ENCODE results near the gene MAGI2. TPM values are rescaled to one million over a fixed set of nuclear protein-coding genes. Genes with fewer than 3 reads are reported as not detected.

MAGI2 gene
- total RNA-seq, 1 donor from 2014 or later: 6.9 TPM

DNA sequence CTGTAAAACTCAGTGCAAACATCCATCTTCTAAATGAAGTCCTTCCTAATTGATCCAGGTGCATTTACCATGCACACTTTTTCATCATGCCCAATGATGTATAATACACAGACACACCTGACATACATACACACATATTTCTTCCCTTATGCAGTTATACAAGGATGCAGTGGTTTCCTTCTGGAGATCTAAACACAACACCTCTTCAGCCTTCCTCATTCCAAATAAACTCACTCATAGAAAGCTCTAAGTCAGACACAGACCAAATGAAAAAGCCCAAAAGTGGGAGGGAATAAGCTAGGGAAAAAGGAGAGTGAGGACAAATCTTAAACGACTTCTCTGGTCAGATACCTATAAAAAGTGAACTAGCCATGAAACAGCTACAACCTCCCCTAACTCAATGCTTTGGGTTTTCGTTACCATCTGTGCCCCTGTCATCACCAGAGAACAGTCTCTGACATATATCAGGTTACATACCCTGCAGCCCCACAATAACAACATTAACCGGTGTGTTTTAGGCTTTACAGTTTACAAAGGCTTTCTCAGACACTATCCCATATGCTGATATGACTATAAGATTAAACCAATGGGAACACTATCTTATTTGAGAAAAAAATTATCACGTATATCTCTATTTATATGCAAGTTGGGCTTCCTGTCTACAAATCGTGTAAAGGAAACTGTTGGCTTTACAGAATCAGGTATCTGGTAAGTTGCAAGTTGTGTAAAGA is 979.7 kb downstream of the MAGI2 start:
- DNase-seq: no peak

DNA sequence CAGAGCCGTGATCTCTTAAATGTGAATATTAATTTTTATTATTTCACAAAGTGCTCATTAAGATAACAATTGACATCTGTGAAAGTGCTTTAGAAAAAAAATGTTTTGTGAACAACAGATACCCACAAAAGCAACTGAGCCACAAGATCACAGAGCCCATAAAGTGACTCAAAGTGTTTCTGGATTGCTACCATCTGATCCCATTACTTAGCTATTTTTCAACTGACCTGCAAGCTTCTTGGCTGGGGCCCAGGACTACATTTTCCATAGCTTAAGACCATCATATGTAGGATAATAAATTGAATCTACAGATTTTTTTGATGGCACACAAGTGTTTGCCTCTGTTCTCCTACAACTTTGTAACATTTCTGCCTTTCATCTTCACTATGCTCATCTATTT is 980.4 kb downstream of the MAGI2 start:
- DNase-seq: no peak

DNA sequence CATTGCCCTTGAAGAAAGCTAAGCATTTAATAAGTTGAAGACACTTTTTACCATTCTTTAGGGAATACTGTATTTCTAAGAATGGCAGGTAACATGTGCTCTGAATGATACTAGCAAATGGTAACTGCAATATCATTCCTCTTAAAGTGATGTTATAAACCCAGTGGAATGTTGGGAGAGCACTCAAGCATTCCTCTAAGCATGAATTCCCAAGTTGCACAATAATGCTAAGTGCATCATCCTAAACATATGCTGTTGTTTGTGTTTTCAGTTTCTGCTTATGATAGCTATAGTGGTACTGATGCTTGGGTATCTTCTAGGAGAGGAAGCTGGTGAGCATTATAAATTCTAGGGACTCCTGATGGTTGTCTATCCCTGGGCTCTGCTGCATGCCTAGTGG is 980.9 kb downstream of the MAGI2 start:
- DNase-seq: no peak

DNA sequence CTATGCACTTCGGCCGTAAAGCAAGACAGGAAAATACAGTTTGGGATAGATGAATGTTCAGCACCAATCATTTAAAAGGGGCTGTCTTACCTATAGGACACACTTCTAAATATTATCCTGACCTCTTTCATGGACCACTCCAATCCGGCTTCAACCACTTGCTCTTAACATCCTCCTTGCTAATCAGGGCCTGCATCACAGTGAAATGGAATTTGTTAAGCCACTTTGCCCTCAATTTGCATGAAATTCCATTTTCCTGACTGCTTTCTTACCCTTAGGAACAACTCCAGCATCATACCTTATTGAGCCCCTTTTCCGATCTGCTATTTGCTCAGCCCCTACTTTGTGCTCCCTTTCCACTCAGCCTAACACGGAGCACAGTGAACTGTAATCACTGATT is 987.6 kb downstream of the MAGI2 start:
- DNase-seq: no peak

DNA sequence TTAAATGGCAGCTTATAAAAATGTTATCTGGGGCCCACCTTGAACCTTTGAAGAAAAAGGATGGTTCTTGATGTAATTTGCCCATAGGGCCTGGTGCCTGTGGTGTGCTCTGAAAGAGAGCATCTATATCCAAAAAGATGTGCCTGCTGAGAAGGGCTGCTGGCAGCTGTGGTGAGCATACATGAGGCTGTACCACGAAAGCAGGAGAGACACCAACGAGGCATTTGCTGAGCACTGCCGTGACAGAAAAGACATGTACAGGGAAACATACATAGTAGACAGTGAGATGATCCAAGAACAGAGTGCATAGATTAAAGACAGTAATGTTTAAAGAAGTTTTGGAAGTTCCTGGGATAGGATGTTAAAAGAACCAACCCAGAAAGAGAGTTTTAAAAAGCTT is 990.4 kb downstream of the MAGI2 start:
- no peak for DNase-seq

DNA sequence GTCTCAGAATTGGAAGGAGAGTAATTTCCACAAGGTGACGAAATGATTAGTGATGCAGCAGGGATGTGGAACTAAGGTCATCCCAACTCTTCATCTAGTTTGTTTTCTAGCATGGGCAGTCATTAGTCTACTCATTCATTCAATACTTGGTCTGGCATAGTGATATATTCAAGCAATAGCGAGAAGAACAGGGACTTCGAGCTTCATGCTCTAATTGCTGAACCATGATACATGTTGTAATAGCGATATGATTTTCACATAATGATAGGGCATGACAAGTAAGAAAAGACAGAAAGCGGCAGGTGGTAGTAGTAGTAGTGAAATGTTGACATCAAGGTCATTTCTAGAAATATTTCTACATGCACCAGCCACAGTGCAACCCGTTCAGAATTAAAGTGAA is 1002.8 kb downstream of the MAGI2 start:
- no peak for DNase-seq

DNA sequence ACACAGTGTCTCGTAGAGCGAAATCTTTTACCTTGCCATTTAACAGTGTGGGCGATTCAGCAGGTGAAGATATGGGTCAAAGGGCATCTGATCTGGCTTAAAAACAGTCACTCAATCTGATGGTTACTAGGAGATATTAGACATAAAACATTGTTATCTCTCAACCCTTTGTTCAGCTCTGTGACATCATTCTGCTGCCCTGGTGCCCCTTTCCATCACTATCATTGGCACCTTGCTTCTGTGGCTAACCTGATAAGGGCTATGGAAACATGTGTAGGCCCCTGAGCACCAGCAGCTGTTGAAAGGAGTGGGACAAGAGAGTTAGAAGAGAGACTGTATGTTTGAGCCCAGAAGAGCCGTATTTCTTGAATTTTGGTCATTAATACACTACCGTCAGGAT is 1004.6 kb downstream of the MAGI2 start:
- no peak for DNase-seq

DNA sequence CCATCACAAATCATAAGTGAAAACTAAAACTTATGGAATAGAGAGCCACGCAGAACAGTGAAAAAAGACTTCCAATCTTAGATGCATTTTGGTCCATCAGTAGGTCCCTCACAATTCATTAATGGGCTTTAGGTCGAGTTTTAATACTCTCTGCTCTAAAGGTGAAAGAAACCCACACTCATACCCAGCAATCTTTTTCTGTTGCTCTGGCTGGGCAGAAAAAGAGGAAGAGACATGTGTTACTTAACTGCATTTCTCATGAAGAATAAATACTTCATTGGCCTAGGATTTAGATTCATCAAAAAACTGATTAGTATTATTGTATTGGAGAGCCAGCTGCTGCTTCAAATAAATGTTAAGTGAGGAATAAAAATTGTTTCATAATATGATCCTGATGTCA is 1009.2 kb downstream of the MAGI2 start:
- no peak for DNase-seq

DNA sequence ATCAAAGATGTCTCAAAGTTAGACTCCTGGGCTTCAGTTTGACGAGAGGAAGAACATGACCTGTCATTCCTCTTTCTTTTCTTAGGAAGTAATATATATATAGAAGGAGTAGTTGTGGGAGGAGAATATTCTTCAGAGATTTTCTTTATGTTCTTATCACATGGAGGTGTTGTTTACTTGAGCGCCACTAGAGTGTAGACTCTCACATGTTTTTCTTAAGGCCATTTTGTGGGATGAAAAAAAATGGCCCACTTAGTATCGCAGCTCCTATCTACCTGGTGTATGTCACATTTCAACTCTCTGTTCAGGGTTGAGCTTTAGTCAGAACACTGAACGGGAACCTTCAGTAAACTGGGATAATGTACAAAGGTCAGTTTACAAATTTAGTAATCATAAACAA is 1009.7 kb downstream of the MAGI2 start:
- DNase-seq: no peak

DNA sequence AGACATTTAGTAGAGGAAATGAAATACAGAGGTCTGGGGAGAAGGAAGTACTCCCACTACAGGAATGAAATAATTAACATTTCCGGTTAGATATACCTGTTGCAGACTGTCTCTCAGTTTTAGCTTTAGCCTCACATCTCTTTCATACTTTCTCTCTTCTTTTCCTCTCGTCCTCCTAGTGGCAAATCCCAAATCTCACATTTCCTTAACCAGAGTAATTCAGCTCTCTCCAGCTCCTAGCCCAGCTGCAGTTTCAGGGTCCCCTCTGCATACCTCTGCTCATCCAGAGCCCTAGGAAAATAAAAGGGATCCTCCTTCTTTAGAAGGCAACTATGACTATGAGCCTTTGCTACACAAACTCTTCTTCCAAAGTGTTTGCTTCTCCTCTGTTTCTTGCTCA is 1011.7 kb downstream of the MAGI2 start:
- DNase-seq: no peak

DNA sequence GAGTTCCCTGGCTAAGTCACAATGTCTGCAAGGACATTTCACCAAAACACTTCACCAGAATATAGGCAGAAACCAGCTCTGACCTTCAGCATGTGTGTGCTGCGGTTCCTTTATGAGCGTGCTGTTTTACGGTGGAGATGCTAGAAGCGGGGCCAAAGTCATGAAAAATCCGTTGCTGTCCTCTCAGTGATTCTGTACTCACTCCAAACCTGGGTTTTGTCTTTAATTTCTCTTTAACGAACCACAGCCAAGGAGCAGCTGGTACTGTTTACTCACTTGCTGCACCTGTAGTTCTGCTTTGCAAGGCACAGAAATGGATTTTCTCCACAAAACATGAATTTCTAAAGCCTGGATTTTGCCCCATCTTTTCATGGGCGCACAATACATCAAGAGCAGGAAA is 1015.0 kb downstream of the MAGI2 start:
- no peak for DNase-seq

DNA sequence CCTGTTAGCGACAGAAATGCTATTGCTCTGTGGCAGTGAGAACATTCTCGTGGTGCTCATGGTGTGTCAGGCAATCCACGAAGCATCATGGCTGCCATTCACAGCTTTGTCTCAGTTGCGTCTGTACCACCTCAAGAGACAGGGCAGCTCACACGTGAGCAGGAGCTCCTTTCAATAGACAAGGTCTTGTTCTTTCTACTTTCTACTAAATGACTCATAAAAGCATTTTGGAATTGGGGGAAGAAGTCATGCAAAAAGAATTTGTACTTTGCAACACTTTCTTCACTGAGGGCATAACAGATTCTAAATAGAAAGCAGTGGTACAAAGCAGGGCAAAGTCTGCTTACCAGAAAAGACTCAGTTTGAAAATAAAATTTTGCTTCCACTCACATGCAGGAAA is 1016.3 kb downstream of the MAGI2 start:
- DNase-seq: no peak

DNA sequence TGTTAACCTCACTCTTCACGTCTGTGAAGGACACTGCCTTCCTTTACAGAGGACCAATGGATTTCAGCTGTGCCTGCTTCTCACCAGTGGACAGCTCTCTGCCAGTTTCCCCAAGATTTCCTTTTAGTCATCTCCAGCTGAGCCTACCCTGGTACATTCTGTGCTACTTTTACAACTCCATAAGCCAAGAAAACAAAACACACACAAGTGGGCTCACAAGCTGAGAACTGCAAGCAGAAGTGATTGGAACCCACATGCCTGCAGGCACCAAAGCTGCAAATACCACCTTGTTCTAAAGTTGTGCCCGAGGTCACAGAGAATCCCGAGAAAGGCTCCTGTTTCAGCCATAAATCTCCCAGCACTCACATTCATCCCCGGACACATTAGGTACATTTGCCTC is 1018.1 kb downstream of the MAGI2 start:
- DNase-seq: no peak

DNA sequence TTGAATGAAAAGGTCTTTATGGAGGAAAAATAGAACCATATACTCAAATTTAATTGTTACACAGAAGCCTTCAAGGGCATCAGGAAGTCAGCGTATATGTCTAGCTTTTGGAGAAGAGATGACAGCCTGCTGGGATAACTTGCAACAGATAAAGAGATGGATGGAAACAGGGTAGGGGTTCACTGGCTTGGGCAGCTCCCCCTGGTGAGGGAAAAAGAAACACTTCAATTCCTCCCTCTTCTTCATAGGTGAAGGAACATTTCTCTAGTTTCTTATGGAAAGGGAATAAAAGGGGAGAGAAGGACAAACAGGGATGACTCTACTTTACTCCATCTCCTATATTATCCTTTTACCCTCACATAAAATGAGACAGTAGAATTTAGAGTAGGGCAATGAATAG is 1019.2 kb downstream of the MAGI2 start:
- DNase-seq: no peak

DNA sequence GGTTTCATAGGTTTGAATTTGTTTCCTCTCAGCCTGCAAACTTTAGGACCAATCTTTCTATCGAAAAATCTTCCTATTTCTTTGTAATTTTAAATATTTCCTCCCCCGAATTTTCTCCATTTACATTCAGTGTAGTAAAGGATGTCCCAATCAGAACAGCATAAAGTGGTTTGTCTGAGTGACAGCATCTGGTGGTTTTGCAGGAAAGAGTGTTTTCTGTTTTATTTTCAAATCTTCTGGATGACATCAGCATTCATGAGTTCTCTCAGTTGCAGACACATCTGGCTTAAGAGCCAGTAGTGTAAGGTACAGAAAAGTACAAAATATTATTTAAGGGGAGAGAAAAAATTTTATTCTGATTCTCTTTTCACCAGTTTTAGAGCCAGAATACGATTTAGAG is 1020.0 kb downstream of the MAGI2 start:
- no peak for DNase-seq

DNA sequence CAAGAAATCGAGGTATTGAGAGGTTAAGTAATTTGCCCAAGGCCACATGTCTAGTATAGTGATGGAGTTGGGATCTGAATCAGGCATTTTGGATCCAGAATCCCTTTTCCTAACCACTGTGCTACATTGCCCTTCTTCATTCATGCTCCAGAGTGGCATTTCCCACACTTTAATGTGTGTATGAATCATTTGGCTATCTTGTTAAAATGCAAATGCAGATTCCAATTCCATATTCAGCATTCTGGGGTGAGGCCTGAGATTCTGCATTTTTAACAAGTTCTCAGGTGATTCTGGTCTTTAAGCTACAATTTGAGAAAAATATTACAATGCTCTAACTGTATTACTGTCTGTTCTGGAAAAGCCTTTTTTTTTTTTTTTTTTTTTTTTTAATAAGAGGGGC is 1023.6 kb downstream of the MAGI2 start:
- no peak for DNase-seq

DNA sequence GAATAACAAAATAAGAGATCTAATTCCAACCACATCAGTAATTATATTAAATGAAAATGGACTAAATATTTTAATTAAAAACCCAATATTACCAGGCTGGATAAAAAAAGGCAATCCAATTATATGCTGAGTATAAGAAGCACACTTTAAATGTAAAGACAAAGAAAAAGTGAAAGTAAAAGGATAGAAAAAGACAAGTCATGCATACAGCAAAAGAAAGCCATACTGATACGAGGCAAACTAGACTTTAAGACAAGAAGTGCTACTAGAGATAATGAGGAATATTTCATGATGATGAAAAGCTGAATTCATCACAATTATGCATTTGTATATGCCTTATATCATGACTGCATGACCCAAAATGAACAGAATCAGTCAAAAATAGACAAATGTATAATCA is 1026.3 kb downstream of the MAGI2 start:
- no peak for DNase-seq

DNA sequence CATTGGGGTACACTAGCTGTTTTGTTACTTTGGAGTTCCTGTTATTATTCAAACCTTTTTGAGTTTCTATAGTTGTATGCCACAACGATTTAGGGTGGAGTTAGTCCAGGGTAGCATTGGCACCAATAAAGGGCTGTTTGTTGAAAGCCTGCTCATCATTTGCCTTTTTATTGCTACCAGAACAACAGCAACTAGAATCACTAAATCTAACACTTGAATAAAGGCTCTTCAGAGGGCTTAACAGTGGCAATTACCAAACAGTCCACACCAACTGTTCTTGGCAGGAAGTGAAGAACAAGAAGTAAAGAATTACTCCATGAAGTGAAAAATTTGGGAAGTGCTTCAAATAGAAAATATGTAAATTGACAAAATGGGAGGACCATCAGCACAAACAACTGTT is 1033.5 kb downstream of the MAGI2 start:
- DNase-seq: no peak

DNA sequence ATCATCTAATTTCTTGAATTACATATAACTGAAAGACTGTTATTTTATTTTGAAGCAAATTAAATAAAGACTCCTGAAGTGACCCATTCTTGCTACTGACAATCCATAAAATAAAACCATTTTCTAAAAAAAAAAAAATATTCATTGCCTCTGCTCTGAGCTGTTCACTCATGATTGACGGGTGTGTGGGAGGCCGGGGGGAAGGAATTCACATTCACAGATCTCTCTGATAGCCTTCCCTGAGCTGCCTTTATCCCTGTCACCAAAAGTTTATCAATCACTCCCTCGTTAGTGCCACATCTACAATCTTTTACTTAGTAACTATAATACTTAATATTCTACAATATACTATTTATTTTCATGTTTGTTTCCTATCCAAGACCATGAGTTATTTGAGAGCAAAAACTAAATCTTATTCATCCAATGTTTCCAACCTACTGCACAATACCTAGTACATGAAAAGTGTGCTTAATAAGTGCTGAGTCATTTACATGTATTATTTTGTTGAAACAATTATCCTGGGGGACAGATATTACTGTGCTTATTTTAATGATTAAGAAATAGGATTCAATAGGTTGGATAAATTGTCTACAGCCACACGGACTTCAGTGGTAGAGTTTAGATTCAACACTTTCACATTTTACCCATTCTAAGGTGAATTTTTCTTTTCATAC is 1036.2 kb downstream of the MAGI2 start:
- no peak for DNase-seq

DNA sequence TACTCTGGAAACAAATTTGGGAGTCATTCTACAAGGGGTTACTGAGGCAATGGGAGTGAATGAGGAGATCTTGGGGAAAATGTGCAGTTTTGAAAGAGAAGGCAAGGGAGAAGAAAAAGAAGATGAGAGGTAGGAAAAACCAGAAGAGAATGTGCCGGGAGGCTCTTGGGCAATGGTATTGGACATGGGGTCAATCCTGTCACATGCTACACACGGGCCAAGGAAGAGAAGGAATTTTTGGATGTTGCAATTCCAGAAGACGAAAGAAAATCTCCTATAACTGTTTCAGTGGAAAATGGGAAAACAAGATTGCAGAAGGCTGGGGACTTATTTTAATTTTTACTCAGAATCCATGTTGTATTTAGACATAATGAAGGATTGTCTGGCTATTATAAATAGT is 1039.9 kb downstream of the MAGI2 start:
- no peak for DNase-seq

DNA sequence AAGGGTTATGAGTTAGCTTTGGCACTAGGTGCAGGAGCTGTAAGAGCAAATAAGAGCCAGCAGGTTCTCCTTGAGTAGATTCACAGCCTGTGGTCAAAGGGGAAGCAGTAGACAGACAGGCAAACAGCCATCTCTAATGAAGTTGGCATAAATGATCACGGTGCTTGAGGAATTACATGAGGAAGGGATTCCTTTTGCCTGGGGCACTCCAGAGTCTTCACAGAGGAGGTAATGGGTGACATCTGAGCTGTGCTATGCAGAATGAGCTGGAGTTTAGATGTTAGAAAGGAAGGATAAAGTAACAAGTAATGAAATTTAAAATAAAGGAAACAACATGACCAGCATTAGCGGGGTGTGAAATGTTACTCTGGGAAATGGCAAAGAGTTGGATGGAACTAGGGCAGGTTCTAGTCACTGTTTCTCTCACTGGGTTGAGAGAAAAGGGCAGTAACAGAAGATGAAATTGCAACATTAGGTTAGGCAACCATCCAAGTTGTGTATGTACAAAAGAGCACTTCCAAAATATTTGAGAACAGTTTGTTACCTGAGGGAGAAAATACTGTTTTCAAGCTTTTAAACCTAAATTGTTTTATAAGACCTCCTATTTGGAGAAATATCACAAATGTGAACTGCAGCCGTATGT is 1041.1 kb downstream of the MAGI2 start:
- DNase-seq: no peak

DNA sequence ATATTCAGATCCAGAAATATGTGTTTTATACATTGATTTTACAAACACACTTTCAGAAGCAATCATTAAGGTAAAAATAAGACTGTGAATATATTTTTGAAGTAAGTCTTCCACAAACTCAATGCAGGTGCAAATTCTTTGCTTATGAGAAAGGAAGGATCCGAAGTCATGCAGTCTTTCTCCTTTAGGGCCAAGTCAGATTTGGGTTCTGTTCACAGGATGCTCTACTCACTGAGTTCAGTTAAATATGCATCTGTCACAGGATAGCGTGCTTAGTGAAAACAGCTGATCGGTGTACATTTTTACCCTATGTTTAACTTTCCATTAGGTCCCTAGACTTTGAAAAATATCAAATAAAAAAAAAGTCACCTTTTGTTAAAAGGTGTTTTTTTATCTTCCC is 1046.4 kb downstream of the MAGI2 start:
- no peak for DNase-seq

DNA sequence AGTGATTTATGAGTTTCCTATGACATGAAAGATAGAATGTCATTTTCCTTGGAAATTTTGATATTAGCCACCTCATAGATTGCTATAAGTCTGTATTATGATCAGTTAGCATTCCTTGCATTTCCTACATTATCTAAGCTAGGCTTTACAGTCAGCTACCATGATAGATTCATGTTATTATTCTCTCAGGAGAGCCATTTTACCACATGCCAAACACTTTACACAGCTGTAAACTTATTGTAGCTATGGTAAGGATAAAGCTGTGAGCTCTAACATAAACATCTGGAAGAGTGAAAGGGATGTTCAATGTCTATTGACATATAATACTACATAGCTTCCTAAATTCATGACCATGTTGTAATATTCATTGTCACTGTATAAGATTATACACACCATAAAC is 1046.9 kb downstream of the MAGI2 start:
- DNase-seq: peak; percentile 53

DNA sequence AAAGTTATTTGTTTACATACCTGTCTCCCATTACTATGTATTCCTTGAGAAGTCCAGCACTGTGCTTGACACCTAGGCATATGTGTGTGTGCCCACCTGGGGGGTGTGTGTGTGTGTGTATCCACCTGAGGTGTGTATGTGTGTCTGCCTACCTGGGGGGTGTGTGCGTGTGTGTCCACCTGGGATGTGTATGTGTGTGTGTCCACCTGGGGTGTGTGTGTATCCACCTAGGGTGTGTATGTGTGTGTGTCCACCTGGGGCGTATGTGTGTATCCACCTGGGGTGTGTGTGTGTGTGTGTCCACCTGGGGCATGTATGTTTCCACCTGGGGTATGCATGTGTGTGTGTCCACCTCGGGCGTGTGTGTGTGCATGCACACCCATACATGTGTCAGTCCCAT is 1051.4 kb downstream of the MAGI2 start:
- DNase-seq: no peak

All from skin of body (tissue), 2 donors.